Epithelial cell of proximal tubule (primary cell): ENCODE data around the gene C16orf96. TPM values are rescaled to one million over a fixed set of nuclear protein-coding genes. Genes with fewer than 3 reads are reported as not detected.

Experiments used
- DNase-seq: peaks from one replicate; pipeline ENCODE4 v3.0.0-alpha.2; 2011; ENCODE audit warnings: low read depth
- H3K4me3 ChIP-seq: 2 replicates; pipeline ENCODE4 v1.5.1; 2011; ENCODE audit warnings: low read depth, mild to moderate bottlenecking, low read length
- CTCF ChIP-seq: conservative IDR thresholded peaks from 2 replicates; pipeline ENCODE4 v1.5.1; 2012; ENCODE audit warnings: low read depth, mild to moderate bottlenecking, low read length
- total RNA-seq: library from RNA; depleted of rRNA; stranded (reverse); fragments of >200 nt; gene quantifications from 2 replicates; pipeline ENCODE4 v1.2.3, GENCODE V29; 2015

The C16orf96 gene
- total RNA-seq, 1 donor from 2014 or later: not detected

GRCh38 chr16:4637501-4638166, 81.5 kb downstream of the C16orf96 start:
- DNase-seq: no peak
- H3K4me3 ChIP-seq: no peak overlapping the region
- TF ChIP-seq CTCF: no peak

GRCh38 chr16:4639899-4640509, 83.9 kb downstream of the C16orf96 start:
- no peak for DNase-seq
- no peak overlapping the region for H3K4me3 ChIP-seq
- TF ChIP-seq CTCF: no peak

- no peak overlapping the region for H3K4me3 ChIP-seq
- no peak for TF ChIP-seq CTCF
- DNase-seq: no peak
Observed at GRCh38 chr16:4640572-4641305, 84.6 kb downstream of the C16orf96 start.

- no peak for DNase-seq
- no peak overlapping the region for H3K4me3 ChIP-seq
- TF ChIP-seq CTCF: no peak
Observed at GRCh38 chr16:4641306-4641687, 85.2 kb downstream of the C16orf96 start.

- H3K4me3 ChIP-seq: no peak overlapping the region
- no peak for DNase-seq
- no peak for TF ChIP-seq CTCF
Observed at GRCh38 chr16:4641895-4642294, 85.8 kb downstream of the C16orf96 start.

GRCh38 chr16:4646773-4647643, 90.9 kb downstream of the C16orf96 start:
- no peak for TF ChIP-seq CTCF
- no peak overlapping the region for H3K4me3 ChIP-seq
- DNase-seq: no peak
